ENCODE data around the gene PDS5B.
"Not testable (repeated sequence)": the region's sequence is repeated elsewhere in the genome, so short reads cannot be mapped to it uniquely, and the experiment has no call there.

PDS5B gene

DNA sequence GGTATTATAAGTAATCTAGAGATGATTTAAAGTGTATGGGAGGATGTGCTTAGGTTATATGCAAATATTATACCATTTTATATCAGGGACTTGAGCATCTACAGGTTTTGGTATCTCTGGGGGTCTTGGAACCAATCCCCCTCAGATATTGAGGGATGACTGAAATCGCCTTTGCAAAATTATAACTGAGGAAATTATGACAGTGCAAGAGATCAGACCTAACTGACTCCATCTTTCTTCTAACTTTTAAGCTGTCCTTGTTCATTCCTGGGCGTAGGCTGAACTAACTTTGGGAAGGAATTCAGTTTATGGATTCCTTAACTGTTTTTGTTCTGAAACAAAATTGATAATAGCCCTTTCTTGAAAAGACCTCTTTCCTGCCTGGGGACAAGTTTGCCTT is 239.2 kb downstream of the PDS5B start:
- no peak for DNase-seq (ENCODE audit: low read depth)
- no peak overlapping the region for H3K4me3 ChIP-seq (ENCODE audit: low read depth, low read length)
- TF ChIP-seq, protein P1, sequence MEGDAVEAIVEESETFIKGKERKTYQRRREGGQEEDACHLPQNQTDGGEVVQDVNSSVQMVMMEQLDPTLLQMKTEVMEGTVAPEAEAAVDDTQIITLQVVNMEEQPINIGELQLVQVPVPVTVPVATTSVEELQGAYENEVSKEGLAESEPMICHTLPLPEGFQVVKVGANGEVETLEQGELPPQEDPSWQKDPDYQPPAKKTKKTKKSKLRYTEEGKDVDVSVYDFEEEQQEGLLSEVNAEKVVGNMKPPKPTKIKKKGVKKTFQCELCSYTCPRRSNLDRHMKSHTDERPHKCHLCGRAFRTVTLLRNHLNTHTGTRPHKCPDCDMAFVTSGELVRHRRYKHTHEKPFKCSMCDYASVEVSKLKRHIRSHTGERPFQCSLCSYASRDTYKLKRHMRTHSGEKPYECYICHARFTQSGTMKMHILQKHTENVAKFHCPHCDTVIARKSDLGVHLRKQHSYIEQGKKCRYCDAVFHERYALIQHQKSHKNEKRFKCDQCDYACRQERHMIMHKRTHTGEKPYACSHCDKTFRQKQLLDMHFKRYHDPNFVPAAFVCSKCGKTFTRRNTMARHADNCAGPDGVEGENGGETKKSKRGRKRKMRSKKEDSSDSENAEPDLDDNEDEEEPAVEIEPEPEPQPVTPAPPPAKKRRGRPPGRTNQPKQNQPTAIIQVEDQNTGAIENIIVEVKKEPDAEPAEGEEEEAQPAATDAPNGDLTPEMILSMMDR (IDR thresholded peaks at IDR 0.05; ENCODE audit: control insufficient read depth, extremely low read depth, insufficient read depth): no peak

DNA sequence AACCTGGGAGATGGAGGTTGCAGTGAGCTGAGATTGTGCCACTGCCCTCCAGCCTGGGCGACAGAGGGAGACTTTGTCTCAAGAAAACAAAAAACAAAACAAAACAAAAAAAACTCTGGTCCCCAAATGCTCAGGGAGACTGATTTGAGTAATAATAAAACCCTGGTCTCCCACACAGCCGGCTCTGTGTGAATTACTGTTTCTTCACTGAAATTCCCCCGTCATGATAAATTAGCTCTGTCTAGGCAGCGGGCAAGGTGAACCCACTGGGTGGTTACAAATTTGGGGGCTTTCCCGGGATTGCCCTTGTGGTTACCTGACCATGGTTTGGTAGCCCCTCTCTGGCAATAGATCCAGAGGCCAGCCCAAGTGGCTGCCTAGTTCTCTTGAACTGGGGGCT is 240.1 kb downstream of the PDS5B start:
- DNase-seq (ENCODE audit: low read depth); H3K4me3 ChIP-seq (ENCODE audit: low read depth, low read length): not testable (repeated sequence)
